ENCODE measurements around the gene FOXK1.
"Not testable (repeated sequence)": the region's sequence is repeated elsewhere in the genome, so short reads cannot be mapped to it uniquely, and the experiment has no call there.

DNA sequence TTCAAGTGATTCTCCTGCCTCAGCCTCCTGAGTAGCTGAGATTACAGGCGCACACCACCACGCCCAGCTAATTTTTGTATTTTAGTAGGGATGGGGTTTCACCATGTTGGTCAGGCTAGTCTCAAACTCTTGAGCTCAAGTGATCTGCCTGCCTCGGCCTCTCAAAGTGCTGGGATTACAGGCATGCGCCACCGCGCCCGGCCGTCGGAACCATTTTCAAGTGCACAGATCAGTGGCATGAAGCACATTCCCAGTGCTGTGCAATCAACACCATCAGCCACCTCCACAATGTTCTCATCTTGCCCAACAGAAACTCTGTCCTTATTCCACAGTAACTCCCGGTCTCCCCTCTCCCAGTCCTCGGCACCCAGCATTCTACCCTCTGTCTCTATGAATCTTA is 4.6 kb upstream of the FOXK1 start:
- not testable (repeated sequence) for TF ChIP-seq CTCF (conservative IDR thresholded peaks at IDR 0.05 in 1 of 2, IDR thresholded peaks at IDR 0.05 in 1 of 2; ENCODE audit: low read depth in 1 of 2, low read length in 2 of 2); EZH2 (IDR thresholded peaks at IDR 0.05; ENCODE audit: low read length, missing control alignments)

Measured in fibroblast of lung (primary cell).